OCI-LY3 (cell line): ENCODE measurements around the gene ZNF816.

Source experiments
- EZH2phosphoT487 ChIP-seq: fragments of 200-600 bp; shearing (Covaris generic); IDR thresholded peaks from 2 replicates; pipeline ENCODE4 v1.6.1; 2018; ENCODE audit warnings: antibody characterized with exemption, mixed run types, low read depth
- TF ChIP-seq, protein P1 (sequence below): fragments of 200-600, 300-600 bp; sonication (generic); IDR thresholded peaks from 2 replicates; pipeline ENCODE4 v1.5.1; 2014; ENCODE audit warnings: antibody characterized with exemption, low read length, low read depth

GRCh38 chr19:52956917-52957316, 5.8 kb downstream of the ZNF816 start:
- TF ChIP-seq, protein P1, sequence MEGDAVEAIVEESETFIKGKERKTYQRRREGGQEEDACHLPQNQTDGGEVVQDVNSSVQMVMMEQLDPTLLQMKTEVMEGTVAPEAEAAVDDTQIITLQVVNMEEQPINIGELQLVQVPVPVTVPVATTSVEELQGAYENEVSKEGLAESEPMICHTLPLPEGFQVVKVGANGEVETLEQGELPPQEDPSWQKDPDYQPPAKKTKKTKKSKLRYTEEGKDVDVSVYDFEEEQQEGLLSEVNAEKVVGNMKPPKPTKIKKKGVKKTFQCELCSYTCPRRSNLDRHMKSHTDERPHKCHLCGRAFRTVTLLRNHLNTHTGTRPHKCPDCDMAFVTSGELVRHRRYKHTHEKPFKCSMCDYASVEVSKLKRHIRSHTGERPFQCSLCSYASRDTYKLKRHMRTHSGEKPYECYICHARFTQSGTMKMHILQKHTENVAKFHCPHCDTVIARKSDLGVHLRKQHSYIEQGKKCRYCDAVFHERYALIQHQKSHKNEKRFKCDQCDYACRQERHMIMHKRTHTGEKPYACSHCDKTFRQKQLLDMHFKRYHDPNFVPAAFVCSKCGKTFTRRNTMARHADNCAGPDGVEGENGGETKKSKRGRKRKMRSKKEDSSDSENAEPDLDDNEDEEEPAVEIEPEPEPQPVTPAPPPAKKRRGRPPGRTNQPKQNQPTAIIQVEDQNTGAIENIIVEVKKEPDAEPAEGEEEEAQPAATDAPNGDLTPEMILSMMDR: no peak
- TF ChIP-seq EZH2phosphoT487: no peak
